CD8-positive, alpha-beta memory T cell (primary cell): ENCODE measurements around the gene HAGHL. TPM values are rescaled to one million over a fixed set of nuclear protein-coding genes. Genes with fewer than 3 reads are reported as not detected.

Experiments used
- CTCF ChIA-PET: fragments of 350-600 bp; sonication (Branson Sonifier 250); formaldehyde crosslinking; loops from one replicate; lab custom pipeline; 2021; ENCODE audit warnings: antibody characterized with exemption; lab: Charles Lee
- POLR2A ChIA-PET: fragments of 350-600 bp; sonication (Branson Sonifier 250); formaldehyde crosslinking; loops from one replicate; lab custom pipeline; 2021; ENCODE audit warnings: antibody characterized with exemption; lab: Charles Lee
- DNase-seq, 5 donors: peaks; one replicate each; pipeline versions ENCODE4 v3.0.0 to v3.0.0-alpha.2; 2020 to 2022; ENCODE audit warnings: mixed read lengths in 1 of 5
- H3K27ac ChIP-seq: one replicate; pipeline ENCODE4 v1.7.0; 2013; ENCODE audit warnings: low read depth, mild to moderate bottlenecking, low read length, moderate library complexity
- H3K27me3 ChIP-seq: 2 replicates; pipeline ENCODE4 v1.7.0; 2013; ENCODE audit warnings: low read length, mild to moderate bottlenecking; ENCODE audit not compliant: insufficient read depth, poor library complexity, severe bottlenecking
- H3K36me3 ChIP-seq: 2 replicates; pipeline ENCODE4 v1.7.0; 2013; ENCODE audit warnings: mild to moderate bottlenecking, low read length, moderate library complexity; ENCODE audit not compliant: insufficient read depth
- H3K4me1 ChIP-seq: 2 replicates; pipeline ENCODE4 v1.7.0; 2013; ENCODE audit warnings: mild to moderate bottlenecking, low read length, moderate library complexity; ENCODE audit not compliant: insufficient read depth
- H3K4me3 ChIP-seq: 2 replicates; pipeline ENCODE4 v1.7.0; 2013; ENCODE audit warnings: mild to moderate bottlenecking, low read length
- H3K9me3 ChIP-seq: 2 replicates; pipeline ENCODE4 v1.7.0; 2013; ENCODE audit warnings: mild to moderate bottlenecking, low read length
- H3K27ac Mint-ChIP-seq, 8 donors: one replicate each; pipeline ENCODE4 v1.8.0; 2020 to 2021; ENCODE audit warnings: mixed read lengths in 8 of 8, mild to moderate bottlenecking in 6 of 8, inconsistent platforms in 3 of 8, moderate library complexity in 3 of 8
- H3K27me3 Mint-ChIP-seq, 2 donors: one replicate each; pipeline ENCODE4 v1.8.0; 2020 to 2021; ENCODE audit warnings: mixed read lengths in 2 of 2, mild to moderate bottlenecking in 1 of 2, moderate library complexity in 1 of 2
- H3K36me3 Mint-ChIP-seq, 3 donors: one replicate each; pipeline ENCODE4 v1.8.0; 2020 to 2021; ENCODE audit warnings: mixed read lengths in 3 of 3, inconsistent platforms in 1 of 3, mild to moderate bottlenecking in 1 of 3
- H3K4me1 Mint-ChIP-seq, 3 donors: one replicate each; pipeline ENCODE4 v1.8.0; 2020 to 2021; ENCODE audit warnings: mixed read lengths in 3 of 3, inconsistent platforms in 1 of 3, mild to moderate bottlenecking in 1 of 3
- H3K4me3 Mint-ChIP-seq, 7 donors: one replicate each; pipeline ENCODE4 v1.8.0; 2020 to 2021; ENCODE audit warnings: mixed read lengths in 7 of 7, mild to moderate bottlenecking in 6 of 7, moderate library complexity in 4 of 7, inconsistent platforms in 2 of 7
- H3K9me3 Mint-ChIP-seq, 5 donors: one replicate each; pipeline ENCODE4 v1.8.0; 2020 to 2022; ENCODE audit warnings: mixed read lengths in 5 of 5, mild to moderate bottlenecking in 3 of 5, moderate library complexity in 2 of 5, inconsistent platforms in 1 of 5
- polyA plus RNA-seq: library from polyadenylated mRNA; unstranded; fragments of 300-500 nt; fragmentation: Illumina TruSeq; gene quantifications from one replicate; pipeline ENCODE4 v1.2.3, GENCODE V29; 2021
- total RNA-seq, 2 experiments: library from RNA; stranded (reverse); gene quantifications; one replicate each; pipeline ENCODE4 v1.2.3, GENCODE V29; 2021

The HAGHL gene
- total and polyA plus RNA-seq, 3 experiments from 2014 or later, result 10.7 to 35.6 (median 31.5) TPM

DNA sequence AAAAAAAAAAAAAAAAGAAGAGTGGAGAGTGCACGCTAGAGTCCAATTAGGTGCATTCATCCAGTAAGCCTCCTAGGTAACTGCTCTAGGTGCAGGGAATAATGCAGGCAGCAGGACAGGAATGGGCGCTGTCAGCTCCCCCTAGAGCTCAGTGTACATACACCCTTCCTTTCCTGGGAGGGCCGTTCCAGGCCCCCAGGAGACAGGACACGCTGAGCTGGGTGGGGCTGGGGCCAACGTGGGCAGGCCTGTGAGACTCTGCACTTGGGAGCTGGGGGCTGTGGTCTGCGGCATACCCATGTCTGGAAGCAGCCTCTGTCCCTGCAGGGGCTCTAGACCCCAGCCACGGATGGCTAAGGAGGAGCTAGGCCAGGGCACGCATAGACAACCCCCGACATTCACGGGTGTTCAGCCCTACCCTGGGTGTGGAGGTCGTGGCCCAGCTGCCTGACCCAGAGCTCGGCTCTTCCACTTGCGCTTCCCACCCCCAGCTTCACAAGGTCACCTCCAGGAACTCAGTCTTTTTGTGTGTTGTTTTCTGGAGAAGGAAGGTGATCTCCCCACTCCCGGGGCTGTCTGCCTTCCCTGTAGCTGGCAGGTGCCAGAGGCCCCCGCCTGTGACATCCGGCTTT, 7.0 kb upstream of the HAGHL start:
- CTCF ChIA-PET, result interaction anchor here (0.8 to 22.8 kb wide), 7 partner anchors 6 to 141 kb away, joined by 3 to 332 read pairs (median 10); partner anchors contain the start of genes CIAO3, HAGHL and METRN
- peak overlapping the region; percentile 74 to 98 (median 94) for H3K27ac Mint-ChIP-seq
- H3K4me1 ChIP-seq, result peaks cover 31% of the 10 kb centered on the region

DNA sequence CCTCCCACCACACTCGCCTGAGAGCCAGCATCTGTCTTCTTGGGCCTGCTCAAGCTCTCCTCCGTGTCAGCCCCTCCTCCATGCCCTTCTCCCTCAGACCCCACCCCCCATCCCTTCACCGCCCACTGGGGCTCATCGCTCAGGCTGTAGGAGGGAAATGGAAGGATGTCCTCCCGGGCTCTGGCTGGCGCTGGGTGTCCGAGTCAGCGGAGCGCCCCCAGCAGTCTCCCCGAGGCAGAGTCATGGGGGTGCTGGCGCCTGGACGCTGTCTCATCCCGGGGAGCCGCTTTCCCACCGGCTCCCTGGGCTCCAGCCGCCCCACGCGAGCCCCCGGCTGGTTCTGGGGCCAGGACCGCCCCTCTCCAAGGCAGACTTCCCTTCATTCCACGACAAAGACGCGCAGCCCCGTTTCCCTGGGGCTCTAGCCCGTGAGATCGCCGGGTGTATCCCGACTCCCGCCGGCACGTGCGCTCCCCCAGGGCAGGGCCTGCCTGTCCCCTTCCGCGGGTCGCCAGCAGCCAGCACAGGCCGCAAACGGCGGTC, 6.4 kb upstream of the HAGHL start:
- peak overlapping the region; percentile 83 to 97 (median 89) for H3K4me3 Mint-ChIP-seq
- ChIA-PET CTCF (interaction anchor here (0.8 to 22.8 kb wide), 8 partner anchors 6 to 141 kb away, joined by 3 to 332 read pairs (median 8); partner anchors contain the start of genes CIAO3, HAGHL and METRN), POLR2A (interaction anchor here (0.8 to 3.2 kb wide), 8 partner anchors 8 to 68 kb away, joined by 3 to 21 read pairs (median 10); partner anchors contain the start of genes CHTF18, CIAO3, RPUSD1 and WDR24)
- H3K27me3 ChIP-seq, result no peaks in the 10 kb centered on the region
- H3K27ac Mint-ChIP-seq, result peak overlapping the region; percentile 74 to 98 (median 94)
- no peaks in the 10 kb centered on the region for H3K9me3 Mint-ChIP-seq
- H3K4me1 Mint-ChIP-seq, result peaks cover 18 to 50% (median 19%) of the 10 kb centered on the region in 3 donors
- peak overlapping the region; percentile 67 for H3K4me3 ChIP-seq
- no peaks in the 10 kb centered on the region for H3K27me3 Mint-ChIP-seq
- peak overlapping the region; percentile 82 for H3K27ac ChIP-seq
- H3K9me3 ChIP-seq, result no peaks in the 10 kb centered on the region
- H3K36me3 Mint-ChIP-seq, result no peaks in the 10 kb centered on the region
- peak in 2 of 5 donors; percentile 33 to 39 for DNase-seq
- peaks cover 31% of the 10 kb centered on the region for H3K4me1 ChIP-seq
- H3K36me3 ChIP-seq, result no peaks in the 10 kb centered on the region

More for the DNA sequence above, 7.0 kb upstream of the HAGHL start:
- Histone ChIP-seq H3K36me3 (no peaks in the 10 kb centered on the region), H3K27me3 (no peaks in the 10 kb centered on the region), H3K4me3 (peak overlapping the region; percentile 67), H3K9me3 (no peaks in the 10 kb centered on the region), H3K27ac (peak overlapping the region; percentile 82)
- Mint-ChIP-seq H3K4me3 (peak overlapping the region; percentile 83 to 97 (median 89)), H3K4me1 (peaks cover 18 to 45% (median 19%) of the 10 kb centered on the region in 3 donors), H3K36me3 (no peaks in the 10 kb centered on the region), H3K9me3 (no peaks in the 10 kb centered on the region), H3K27me3 (no peaks in the 10 kb centered on the region)
- POLR2A ChIA-PET, result interaction anchor here (0.8 to 3.2 kb wide), 6 partner anchors 8 to 68 kb away, joined by 3 to 21 read pairs (median 11); partner anchors contain the start of genes CHTF18, CIAO3, RPUSD1 and WDR24
- DNase-seq, result peak in 1 of 5 donors; percentile 55

DNA sequence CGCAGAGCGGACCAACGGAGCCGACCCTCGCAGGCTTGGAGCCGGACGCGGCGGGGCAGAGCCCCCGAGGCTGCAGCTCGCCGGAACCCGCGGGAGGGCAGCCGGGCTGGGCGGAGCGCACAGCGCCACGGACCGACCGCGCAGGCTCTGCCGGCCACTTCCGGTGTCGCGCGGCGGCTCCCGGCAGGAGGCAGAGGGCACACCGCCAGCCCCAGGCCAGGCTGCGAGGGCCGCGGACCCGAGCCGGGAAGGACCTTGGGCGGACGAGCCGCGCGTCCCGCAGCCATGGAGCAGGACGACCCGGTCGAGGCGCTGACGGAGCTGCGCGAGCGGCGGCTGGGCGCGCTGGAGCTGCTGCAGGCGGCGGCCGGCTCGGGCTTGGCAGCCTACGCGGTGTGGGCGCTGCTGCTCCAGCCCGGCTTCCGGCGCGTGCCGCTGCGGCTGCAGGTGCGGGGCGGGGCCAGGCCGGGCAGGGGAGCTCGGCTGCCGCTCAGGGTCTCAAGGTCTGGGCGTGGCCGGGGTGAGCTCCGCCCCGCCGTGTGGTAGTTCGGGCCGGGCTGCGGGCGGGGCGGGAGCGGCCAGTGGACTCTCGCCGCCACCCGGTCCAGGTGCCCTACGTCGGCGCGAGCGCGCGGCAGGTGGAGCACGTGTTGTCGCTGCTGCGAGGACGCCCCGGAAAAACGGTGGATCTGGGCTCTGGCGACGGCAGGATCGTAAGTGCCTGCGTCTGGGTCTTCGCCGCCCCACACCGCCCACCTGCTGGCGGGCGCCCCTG, 5.7 kb upstream of the HAGHL start, which contains the start of gene ANTKMT:
TSS of gene ANTKMT (plus strand) at position 157 of the 775 bp plus-strand sequence. CDS start at position 286, 129 bp downstream.
- no peaks in the 10 kb centered on the region for H3K27me3 Mint-ChIP-seq
- H3K9me3 Mint-ChIP-seq, result no peaks in the 10 kb centered on the region
- ChIA-PET CTCF (interaction anchor here (0.8 to 22.8 kb wide), 7 partner anchors 7 to 65 kb away, joined by 3 to 332 read pairs (median 10); partner anchors contain the start of genes CIAO3, HAGHL and METRN), POLR2A (interaction anchor here (0.7 to 3.2 kb wide), 8 partner anchors 9 to 243 kb away, joined by 3 to 21 read pairs (median 8); partner anchors contain the start of genes CHTF18, CIAO3, METTL26 and RPUSD1)
- Histone ChIP-seq H3K27me3 (no peaks in the 10 kb centered on the region), H3K36me3 (no peaks in the 10 kb centered on the region), H3K27ac (peak within 1 kb of the TSS; percentile 82), H3K9me3 (no peaks in the 10 kb centered on the region), H3K4me3 (peak within 1 kb of the TSS; percentile 67), H3K4me1 (peaks cover 31% of the 10 kb centered on the region)
- H3K27ac Mint-ChIP-seq, result peak within 1 kb of the TSS; percentile 74 to 98 (median 94)
- DNase-seq, result peak; percentile 68 to 84 (median 83)
- H3K4me1 Mint-ChIP-seq, result peaks cover 18 to 49% (median 19%) of the 10 kb centered on the region in 3 donors
- no peaks in the 10 kb centered on the region for H3K36me3 Mint-ChIP-seq
- peak within 1 kb of the TSS; percentile 83 to 97 (median 89) for H3K4me3 Mint-ChIP-seq

DNA sequence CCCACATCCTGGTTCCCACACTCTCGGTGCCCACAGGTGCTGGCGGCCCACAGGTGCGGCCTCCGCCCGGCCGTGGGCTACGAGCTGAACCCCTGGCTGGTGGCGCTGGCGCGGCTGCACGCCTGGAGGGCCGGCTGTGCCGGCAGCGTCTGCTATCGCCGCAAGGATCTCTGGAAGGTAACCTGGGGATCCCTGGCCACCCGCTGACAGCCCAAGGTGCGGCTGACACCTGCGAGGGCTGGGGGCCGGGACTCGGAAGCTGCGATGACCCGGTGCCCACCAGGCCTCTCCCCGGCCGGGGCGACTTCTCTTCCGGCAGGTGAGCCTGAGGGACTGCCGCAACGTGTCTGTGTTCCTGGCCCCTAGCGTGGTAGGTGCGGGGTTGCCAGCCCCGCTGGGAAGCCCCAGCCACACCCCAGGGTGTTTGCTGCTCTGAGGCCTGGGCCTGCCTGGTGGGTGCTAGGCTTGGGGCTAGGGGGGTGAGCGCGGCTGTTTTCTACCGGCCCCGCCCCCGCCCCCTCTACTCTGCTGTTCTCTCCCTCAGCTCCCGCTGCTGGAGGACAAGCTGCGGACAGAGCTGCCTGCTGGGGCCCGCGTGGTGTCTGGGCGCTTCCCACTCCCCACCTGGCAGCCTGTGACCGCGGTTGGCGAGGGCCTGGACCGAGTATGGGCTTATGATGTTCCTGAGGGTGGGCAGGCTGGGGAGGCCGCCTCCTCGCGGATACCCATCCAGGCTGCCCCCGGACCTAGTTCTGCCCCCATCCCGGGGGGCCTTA, 5.0 kb upstream of the HAGHL start:
- Mint-ChIP-seq H3K27me3 (no peaks in the 10 kb centered on the region), H3K4me3 (peak overlapping the region; percentile 62 to 86 (median 77)), H3K9me3 (no peaks in the 10 kb centered on the region), H3K36me3 (no peaks in the 10 kb centered on the region), H3K27ac (peak overlapping the region; percentile 61 to 94 (median 88)), H3K4me1 (peaks cover 16 to 49% (median 19%) of the 10 kb centered on the region in 3 donors)
- Histone ChIP-seq H3K27ac (peak overlapping the region; percentile 82), H3K36me3 (no peaks in the 10 kb centered on the region), H3K9me3 (no peaks in the 10 kb centered on the region), H3K27me3 (no peaks in the 10 kb centered on the region), H3K4me3 (peak overlapping the region; percentile 32), H3K4me1 (peaks cover 36% of the 10 kb centered on the region)
- peak in 4 of 5 donors; percentile 37 to 68 (median 65) for DNase-seq
- ChIA-PET CTCF (interaction anchor here (2.0 to 22.8 kb wide), 4 partner anchors 8 to 63 kb away, joined by 6 to 332 read pairs (median 35); partner anchors contain the start of genes CIAO3, HAGHL and METRN), POLR2A (interaction anchor here (0.7 to 3.2 kb wide), 8 partner anchors 8 to 242 kb away, joined by 3 to 21 read pairs (median 8); partner anchors contain the start of genes CHTF18, CIAO3, METTL26 and RPUSD1)

- Histone ChIP-seq H3K4me1 (peaks cover 36% of the 10 kb centered on the region), H3K4me3 (no peak overlapping the region), H3K9me3 (no peaks in the 10 kb centered on the region), H3K36me3 (no peaks in the 10 kb centered on the region), H3K27me3 (no peaks in the 10 kb centered on the region), H3K27ac (no peak overlapping the region)
- ChIA-PET CTCF (interaction anchor here (2.0 to 22.8 kb wide), 4 partner anchors 9 to 62 kb away, joined by 6 to 332 read pairs (median 35); partner anchors contain the start of genes CIAO3, HAGHL and METRN), POLR2A (interaction anchor here (3.0 kb wide), 1 partner anchor 33 kb away, joined by 12 read pairs; the partner anchor contains the start of gene WDR24)
- Mint-ChIP-seq H3K9me3 (no peaks in the 10 kb centered on the region), H3K27ac (peak overlapping the region; percentile 24 to 93 (median 84)), H3K4me3 (peak overlapping the region; percentile 37 to 83 (median 68)), H3K36me3 (no peaks in the 10 kb centered on the region), H3K4me1 (peaks cover 16 to 49% (median 19%) of the 10 kb centered on the region in 3 donors), H3K27me3 (no peaks in the 10 kb centered on the region)
- no peak for DNase-seq
These were observed 3.9 kb upstream of the HAGHL start for GRCh38 chr16:722835-723633.

- DNase-seq, result no peak
- peak overlapping the region in 3 of 8 donors; percentile 47 to 87 (median 47) for H3K27ac Mint-ChIP-seq
- Histone ChIP-seq H3K27me3 (no peaks in the 10 kb centered on the region), H3K36me3 (no peaks in the 10 kb centered on the region), H3K9me3 (no peaks in the 10 kb centered on the region), H3K27ac (no peak overlapping the region), H3K4me3 (no peak overlapping the region), H3K4me1 (peaks cover 36% of the 10 kb centered on the region)
- CTCF ChIA-PET, result interaction anchor here (7.2 to 22.8 kb wide), 2 partner anchors 9 to 13 kb away, joined by 59 to 332 read pairs; partner anchors contain the start of genes CIAO3, HAGHL and METRN
- H3K27me3 Mint-ChIP-seq, result no peaks in the 10 kb centered on the region
- H3K36me3 Mint-ChIP-seq, result no peaks in the 10 kb centered on the region
- H3K4me3 Mint-ChIP-seq, result peak overlapping the region in 3 of 7 donors; percentile 37 to 74 (median 52)
- no peaks in the 10 kb centered on the region for H3K9me3 Mint-ChIP-seq
- peaks cover 16 to 47% (median 18%) of the 10 kb centered on the region in 3 donors for H3K4me1 Mint-ChIP-seq
- POLR2A ChIA-PET, result interaction anchor here (1.1 to 5.4 kb wide), 2 partner anchors 8 to 17 kb away, joined by 4 to 53 read pairs; partner anchors contain the start of genes CIAO3 and METRN
These were observed 3.2 kb upstream of the HAGHL start for GRCh38 chr16:723695-724094.
